ENCODE data around the gene MBP.

MBP gene

DNA sequence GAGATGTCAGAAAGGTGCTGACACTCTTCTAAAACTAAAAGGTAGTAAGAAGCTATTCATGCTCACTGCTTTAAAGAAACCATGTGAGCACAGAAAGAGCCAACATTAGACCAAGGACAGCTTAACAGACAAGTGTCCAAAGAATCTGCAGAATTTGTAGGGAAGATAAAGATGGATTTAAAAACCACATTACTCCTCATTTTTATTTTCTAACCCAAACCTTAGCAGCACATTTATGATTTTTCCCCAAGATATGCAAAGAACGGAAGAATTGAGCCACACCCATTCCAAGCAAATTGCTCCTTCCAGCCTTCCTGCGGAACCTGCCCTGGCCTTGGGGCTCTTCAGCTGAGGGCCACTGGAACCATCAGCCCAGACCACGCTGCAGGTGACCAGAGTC is 26.9 kb downstream of the MBP start:
- Mint-ChIP-seq H3K27ac (peak overlapping the region; percentile 75), H3K9me3 (peaks cover 3% of the 10 kb centered on the region), H3K4me3 (peak overlapping the region; percentile 59), H3K36me3 (peaks cover 72% of the 10 kb centered on the region), H3K4me1 (peaks cover 88% of the 10 kb centered on the region)
- no peak for DNase-seq (ENCODE audit: low spot score in 2 of 2)
- no peak for ATAC-seq

DNA sequence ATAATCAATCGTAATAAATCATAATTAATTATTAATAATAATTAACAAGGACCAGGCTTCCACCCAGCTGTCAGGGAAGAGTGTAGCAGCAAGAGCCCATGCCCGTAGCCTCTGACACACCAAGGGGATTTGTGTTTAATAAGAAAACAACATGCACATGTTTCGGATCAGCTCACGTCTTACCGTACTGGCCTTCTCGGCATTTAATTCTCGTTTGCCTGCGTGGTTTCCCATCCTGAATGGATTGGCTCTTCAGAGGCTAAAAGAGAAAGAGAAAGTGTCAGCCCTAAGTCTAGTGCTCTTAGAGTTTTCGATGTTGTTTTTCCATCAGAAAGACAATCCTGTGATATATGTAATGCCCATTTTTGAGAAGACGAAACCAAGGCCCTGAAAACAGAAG is 27.6 kb downstream of the MBP start:
- Mint-ChIP-seq H3K36me3 (peaks cover 71% of the 10 kb centered on the region), H3K27ac (no peak overlapping the region), H3K4me3 (peak overlapping the region; percentile 59), H3K9me3 (peaks cover 3% of the 10 kb centered on the region), H3K4me1 (peaks cover 88% of the 10 kb centered on the region)
- no peak for DNase-seq (ENCODE audit: low spot score in 2 of 2)
- ATAC-seq: no peak

DNA sequence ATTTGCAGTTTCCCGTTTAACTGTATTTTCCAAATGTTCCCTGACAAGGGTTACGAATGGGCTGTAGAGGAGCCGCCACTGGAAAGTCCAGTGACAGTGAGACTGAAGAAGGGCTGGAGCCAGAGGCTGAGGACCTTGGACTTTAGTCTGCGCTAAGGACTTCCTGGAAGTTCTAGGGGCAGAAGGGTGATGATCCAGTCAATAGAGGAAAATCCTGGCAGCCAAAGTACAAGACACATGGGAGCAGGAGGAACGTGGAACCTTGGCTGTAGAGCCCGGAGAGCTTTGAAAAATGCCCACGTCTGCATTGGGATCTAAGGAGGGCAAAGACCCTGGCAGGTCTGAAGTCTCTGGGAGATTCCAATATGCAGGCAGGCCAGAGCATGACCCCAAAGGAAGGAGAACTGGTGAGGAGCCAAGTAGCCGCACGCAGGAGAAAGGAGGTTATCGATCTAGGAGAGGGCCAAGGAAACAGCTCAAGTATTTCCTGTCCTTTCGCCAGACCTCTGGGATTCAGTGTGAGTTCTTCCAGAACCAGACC is 28.5 kb downstream of the MBP start:
- no peak for ATAC-seq
- Mint-ChIP-seq H3K4me3 (peak overlapping the region; percentile 59), H3K36me3 (peaks cover 80% of the 10 kb centered on the region)

DNA sequence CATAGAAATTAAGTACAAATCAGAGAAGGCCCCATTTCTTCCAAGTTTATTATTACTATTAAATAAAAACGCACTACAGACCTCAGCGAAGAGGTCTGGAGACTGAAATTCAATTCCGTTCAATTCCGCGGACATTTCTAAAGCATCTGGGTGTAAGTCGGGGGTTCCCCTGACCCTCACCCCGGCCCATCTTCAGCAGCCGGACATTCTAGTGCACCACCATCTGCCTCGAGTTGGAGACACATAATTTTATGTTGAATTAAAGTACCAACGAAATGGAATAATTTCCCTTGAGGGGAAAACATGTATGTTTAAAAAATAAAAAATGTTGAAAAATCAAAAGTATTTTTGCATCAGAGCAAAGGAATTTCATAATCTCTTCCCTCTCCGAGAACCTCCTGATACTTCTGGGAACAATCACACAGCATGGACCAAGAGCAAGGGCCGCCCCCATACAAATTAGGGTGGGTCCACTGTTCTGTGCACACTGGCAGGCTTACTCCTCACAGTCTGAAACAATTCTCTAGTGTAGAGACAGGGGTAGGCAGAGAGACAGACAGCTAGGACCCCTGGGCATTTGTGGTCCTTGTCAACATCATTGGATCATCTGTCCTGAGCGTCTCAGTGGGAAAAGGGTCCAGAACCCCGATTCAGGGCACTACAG is 29.3 kb downstream of the MBP start:
- H3K27ac Mint-ChIP-seq: peak overlapping the region; percentile 36
- ATAC-seq (no peak), DNase-seq (ENCODE audit: low spot score in 2 of 2) (no peak)
- peak overlapping the region; percentile 59 for H3K4me3 Mint-ChIP-seq
- peaks cover 3% of the 10 kb centered on the region for H3K9me3 Mint-ChIP-seq
- peaks cover 83% of the 10 kb centered on the region for H3K36me3 Mint-ChIP-seq
- H3K4me1 Mint-ChIP-seq: peaks cover 92% of the 10 kb centered on the region

More for the DNA sequence above, 28.5 kb downstream of the MBP start:
- H3K27ac Mint-ChIP-seq: peak overlapping the region; percentile 36
- H3K4me1 Mint-ChIP-seq: peaks cover 92% of the 10 kb centered on the region
- peaks cover 3% of the 10 kb centered on the region for H3K9me3 Mint-ChIP-seq
- no peak for DNase-seq (ENCODE audit: low spot score in 2 of 2)

DNA sequence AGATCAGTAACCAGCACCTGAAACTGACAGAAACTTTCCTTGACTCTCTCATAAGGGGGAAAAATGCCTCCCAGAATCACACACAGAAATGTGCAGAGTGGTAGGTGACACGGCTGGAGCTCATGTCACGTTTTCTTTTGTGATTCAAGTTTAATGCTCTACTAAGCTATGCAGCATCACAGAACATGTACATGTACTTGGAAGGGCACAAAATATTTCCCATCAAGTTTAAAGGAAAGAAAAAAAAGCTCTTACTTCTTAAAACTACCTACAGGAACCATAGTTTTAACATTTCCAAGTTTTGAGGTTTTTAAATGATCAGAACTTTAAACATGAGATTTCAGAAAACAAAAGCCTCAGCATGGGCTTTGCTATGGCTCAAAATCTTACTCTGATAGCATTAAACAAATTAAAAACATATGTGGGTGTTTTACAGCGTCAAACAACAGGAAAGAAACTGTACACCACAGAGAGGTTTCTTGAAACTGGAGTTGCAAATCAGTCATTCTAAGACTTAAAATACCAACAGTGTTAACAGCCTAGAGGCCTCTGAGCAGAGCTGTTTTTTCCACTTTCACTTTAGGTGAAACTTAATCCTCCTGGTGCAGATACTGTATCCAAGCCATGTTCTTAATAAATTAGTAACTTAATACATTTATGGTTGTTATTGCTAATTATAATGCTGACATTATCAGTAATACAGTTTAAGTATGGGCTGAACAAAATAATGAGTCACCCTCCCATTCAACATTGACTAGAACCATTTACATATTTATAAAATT is 30.1 kb downstream of the MBP start:
- no peak for DNase-seq (ENCODE audit: low spot score in 2 of 2)
- Mint-ChIP-seq H3K4me1 (peaks cover 90% of the 10 kb centered on the region), H3K27ac (peak overlapping the region; percentile 96), H3K9me3 (peaks cover 3% of the 10 kb centered on the region), H3K36me3 (peaks cover 84% of the 10 kb centered on the region), H3K4me3 (peak overlapping the region; percentile 80)
- ATAC-seq: peak; percentile 82

DNA sequence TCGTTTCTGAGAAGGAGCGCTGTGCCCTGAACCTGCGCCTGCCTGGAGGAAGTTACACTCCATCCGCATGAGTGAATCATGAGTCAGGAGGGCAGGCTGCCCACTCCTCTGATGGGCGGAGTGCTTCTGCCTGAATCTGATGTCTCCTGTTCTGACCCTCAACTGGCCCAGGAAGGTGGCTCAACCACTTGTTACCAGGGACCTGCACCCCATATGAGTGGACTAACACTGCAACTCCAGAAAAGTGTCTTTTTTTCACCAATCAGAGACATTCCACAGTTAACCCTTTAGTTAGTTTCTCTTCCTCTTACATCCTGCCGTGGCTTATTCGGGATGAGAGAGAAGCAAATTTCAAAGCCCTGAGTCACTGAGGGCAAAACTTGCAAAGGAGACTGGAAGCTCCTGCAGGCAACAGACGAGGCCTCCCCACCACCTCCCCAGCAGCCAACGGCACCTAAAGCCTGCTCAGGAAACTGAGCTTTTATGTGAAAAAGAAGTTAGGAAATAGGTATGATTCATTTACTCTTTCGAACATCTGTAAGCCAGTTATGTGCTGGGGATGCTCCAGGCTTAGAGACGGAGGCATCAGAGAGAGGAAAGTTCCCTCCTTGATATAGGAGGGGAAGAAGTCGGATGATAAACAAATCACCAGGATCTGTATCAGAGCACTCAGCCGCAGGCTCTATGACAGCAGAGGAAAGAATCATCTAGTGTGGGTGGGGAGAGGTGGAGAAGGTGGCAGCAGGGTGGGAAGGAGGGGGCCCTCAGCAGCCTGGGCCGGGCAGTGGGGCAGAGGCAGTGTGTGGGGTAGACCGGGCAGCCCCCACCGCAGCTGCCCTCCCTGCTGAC is 30.9 kb downstream of the MBP start:
- peaks cover 90% of the 10 kb centered on the region for H3K4me1 Mint-ChIP-seq
- DNase-seq (ENCODE audit: low spot score in 2 of 2) (peak; percentile 32 to 75), ATAC-seq (peak; percentile 76)
- H3K9me3 Mint-ChIP-seq: peaks cover 3% of the 10 kb centered on the region
- H3K27ac Mint-ChIP-seq: peak overlapping the region; percentile 96
- H3K36me3 Mint-ChIP-seq: peaks cover 83% of the 10 kb centered on the region
- peak overlapping the region; percentile 80 for H3K4me3 Mint-ChIP-seq

DNA sequence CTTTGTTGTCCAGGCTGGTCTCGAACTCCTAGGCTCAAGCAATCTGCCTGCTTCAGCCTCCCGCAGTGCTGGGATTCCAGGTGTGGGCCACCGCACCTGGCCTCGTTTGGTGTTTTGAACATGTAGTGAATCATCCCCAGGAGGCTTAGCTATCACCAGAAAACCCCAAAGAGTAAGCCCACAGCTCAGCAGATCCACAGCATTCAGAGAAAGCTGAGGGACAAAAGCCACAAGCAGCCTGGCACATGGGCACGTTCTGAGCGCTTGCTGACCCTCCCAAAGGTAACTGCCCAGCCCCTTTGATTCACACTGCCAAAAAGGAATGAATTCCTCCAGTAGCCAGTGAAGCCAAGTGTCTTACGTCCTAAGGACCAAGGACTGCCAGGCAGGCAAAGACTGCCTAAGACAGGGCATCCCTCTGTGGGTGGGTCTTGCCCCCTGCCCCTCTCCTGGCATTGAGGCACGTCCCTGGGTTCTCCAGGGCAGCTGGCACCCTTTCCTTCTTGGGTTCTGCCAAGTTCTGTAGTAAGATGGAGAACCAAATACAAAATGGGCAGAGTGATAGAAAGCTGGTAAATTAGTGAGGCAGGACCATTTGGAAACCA is 31.7 kb downstream of the MBP start:
- peaks cover 75% of the 10 kb centered on the region for H3K36me3 Mint-ChIP-seq
- peaks cover 3% of the 10 kb centered on the region for H3K9me3 Mint-ChIP-seq
- no peak for DNase-seq (ENCODE audit: low spot score in 2 of 2)
- H3K4me1 Mint-ChIP-seq: peaks cover 90% of the 10 kb centered on the region
- peak; percentile 38 for ATAC-seq
- H3K4me3 Mint-ChIP-seq: peak overlapping the region; percentile 80
- peak overlapping the region; percentile 96 for H3K27ac Mint-ChIP-seq

DNA sequence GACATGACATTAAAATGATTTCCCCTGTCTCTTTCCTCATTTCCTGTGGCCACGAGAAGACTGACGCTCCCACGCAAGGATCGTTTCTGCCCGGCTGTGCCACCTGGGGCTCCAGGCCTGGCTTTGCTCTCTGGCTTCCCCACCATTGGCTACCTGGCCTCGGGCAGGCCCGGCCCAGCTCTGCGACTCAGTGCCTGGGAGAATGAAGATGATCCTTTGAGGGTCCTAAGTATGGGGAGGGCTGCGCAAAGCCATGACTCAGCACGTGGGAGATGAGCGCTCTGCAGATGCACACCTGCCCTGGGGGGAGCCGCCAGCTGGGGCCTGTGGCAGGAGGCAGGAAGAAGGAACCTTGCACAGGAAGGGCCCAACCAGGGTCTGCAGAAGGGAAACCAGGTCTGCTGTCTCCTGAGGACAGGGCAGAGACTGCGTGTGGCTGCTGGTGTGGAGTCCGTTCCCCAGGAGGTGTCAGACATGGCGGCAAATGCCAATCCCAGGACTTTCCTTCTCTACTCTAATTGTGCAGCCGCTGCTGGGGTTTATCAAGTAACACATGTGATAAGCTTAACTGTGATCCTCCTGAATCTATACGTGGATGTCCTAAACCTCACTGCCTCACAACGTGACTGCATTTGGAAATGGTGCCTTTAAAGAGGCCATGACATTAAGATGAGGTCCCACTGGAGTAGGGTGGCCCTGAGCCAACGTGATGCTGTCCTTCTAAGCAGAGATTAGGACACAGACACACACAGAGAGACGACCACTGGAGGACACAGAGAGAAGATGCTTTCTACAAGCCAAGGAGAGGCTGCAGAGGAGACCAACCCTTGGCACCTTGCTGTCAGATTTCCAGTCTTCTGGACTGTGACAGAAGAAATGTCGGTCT is 32.9 kb downstream of the MBP start:
- peak overlapping the region; percentile 83 for H3K27ac Mint-ChIP-seq
- DNase-seq (ENCODE audit: low spot score in 2 of 2) (no peak), ATAC-seq (no peak)
- H3K36me3 Mint-ChIP-seq: peaks cover 75% of the 10 kb centered on the region
- H3K4me3 Mint-ChIP-seq: peak overlapping the region; percentile 80
- peaks cover 90% of the 10 kb centered on the region for H3K4me1 Mint-ChIP-seq
- H3K9me3 Mint-ChIP-seq: no peaks in the 10 kb centered on the region

DNA sequence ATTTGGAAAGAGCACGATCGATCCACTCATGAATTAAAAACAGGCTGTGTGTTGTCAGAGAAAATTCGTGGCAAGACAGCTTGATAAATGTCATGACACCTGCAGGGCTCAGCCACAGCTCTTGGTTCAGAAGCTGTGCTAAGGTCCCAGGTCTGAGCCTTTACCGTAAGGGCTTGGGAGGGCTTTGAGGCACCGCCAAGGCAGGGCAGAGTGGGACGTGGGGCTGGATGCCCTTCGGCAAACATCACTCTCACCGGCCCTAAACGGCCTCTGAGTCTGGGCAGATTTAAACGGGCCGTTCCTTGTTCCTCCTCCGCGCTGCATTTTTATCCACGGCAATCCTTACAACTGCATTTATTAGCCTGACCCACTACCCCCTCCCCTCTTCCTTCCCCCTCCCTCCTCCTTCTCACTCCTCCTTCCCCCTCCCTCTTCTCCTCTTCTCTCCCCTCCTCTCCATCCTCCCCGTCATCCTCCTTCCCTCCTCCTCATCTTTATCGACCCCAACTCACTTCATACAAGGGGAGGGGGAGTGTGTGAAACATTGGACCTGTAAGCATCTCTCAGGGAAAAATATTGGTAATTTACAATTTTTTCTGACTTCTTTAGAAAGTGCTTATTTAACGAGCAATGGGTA is 33.9 kb downstream of the MBP start:
- Mint-ChIP-seq H3K36me3 (peaks cover 75% of the 10 kb centered on the region), H3K9me3 (no peaks in the 10 kb centered on the region), H3K27ac (peak overlapping the region; percentile 83), H3K4me3 (peak overlapping the region; percentile 80), H3K4me1 (peaks cover 90% of the 10 kb centered on the region)
- DNase-seq (ENCODE audit: low spot score in 2 of 2) (no peak), ATAC-seq (no peak)

GRCh38 chr18:77098029-77098428 is 34.6 kb downstream of the MBP start:
- peaks cover 93% of the 10 kb centered on the region for H3K4me1 Mint-ChIP-seq
- peaks cover 73% of the 10 kb centered on the region for H3K36me3 Mint-ChIP-seq

DNA sequence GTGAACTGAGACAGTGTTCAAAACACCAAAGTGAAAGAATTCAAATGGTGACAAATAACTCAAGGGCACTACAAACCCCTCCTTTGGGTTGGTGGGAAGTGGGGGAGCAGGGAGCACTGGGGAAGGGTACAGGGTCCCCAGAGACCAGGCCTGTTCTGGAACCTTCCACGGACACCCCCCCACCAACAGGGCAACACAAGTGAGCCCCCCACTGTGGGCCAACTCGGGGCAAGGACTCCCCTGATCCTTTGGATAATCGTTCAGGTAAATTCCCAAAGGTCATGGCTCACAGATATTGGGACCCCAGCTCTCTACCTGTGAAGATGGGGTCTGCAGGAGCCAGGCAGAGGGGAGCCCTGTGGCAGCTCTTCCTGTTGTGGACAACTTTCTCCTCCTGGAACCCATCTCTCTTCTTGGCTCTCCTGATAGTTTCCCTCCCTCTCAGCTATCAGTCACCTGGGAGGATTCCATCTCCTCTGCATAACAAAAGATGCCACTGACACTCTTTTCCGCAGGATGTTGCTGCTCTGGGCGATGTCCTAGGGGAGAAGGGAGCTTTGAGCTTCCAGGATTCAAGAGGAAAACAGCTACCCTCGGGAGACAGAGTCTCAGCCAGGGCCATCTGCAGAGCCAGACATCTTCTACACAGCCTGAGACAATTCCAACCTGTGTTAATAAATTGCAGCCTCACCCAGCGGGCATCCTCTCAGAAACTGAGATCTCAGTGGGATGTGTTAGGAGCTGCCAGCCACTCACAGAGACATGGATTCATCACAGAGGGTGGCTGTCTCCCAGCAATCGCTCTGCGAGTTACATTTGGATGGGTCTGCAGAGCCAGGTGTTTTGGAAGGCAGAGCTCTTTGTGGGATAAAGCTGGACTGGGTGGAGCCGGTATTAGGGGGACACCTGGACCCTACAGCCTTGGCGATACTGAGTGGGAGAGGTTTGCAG is 35.4 kb downstream of the MBP start:
- no peak for DNase-seq (ENCODE audit: low spot score in 2 of 2)
- ATAC-seq: no peak
- Mint-ChIP-seq H3K9me3 (no peaks in the 10 kb centered on the region), H3K27ac (peak overlapping the region; percentile 78), H3K4me1 (peaks cover 96% of the 10 kb centered on the region), H3K36me3 (peaks cover 65% of the 10 kb centered on the region), H3K4me3 (no peak overlapping the region)

More at GRCh38 chr18:77098029-77098428, 34.6 kb downstream of the MBP start:
- Mint-ChIP-seq H3K9me3 (no peaks in the 10 kb centered on the region), H3K4me3 (no peak overlapping the region), H3K27ac (peak overlapping the region; percentile 78)
- DNase-seq (ENCODE audit: low spot score in 2 of 2) (no peak), ATAC-seq (no peak)

GRCh38 chr18:77095391-77096371 is 36.9 kb downstream of the MBP start:
- ATAC-seq (no peak), DNase-seq (ENCODE audit: low spot score in 2 of 2) (no peak)
- no peaks in the 10 kb centered on the region for H3K9me3 Mint-ChIP-seq
- H3K4me1 Mint-ChIP-seq: peaks cover 92% of the 10 kb centered on the region
- peak overlapping the region; percentile 21 for H3K27ac Mint-ChIP-seq
- H3K36me3 Mint-ChIP-seq: peaks cover 60% of the 10 kb centered on the region
- H3K4me3 Mint-ChIP-seq: peak overlapping the region; percentile 27
